ENCODE results near the gene MEI4.

The MEI4 gene

DNA sequence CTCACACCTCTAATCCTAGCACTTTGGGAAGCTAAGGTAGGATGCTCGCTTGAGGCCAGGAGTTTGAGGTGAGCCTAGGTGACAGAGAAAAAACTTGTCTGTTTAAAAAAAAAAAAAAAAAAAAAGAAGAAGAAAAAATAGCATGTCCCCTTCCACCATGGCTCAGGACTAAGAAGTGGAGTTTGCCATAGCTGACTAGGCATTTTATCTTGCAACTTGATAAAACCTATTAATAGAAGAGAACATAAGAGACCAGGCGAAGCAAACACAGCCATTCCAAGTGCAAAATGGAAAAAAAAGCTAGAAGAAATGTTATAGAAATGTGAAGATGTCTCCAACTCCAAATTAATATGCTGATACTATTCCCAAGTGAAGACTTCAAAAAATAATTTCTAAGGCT lies 277.5 kb downstream of the MEI4 start:
- no peak for DNase-seq (ENCODE audit: low read depth in 2 of 2, low spot score in 1 of 2)

DNA sequence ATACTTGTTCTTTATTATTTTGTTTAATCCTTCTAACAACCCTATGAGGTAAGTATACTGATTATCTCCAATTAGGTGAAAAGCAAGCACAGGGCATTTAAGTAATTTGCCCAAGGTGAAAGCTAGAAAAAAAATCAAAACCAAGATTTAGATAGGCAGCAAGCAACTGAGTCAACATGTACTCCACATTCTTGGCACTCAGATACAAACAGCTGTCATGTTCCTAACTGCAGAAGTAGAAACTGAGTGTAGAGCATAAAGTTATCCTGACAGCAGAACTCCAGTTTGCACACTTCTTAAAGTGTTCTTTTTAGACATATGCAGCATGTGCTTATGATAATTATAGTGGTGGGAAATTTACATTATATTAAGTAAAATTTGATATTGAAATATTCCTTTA lies 278.1 kb downstream of the MEI4 start:
- no peak for DNase-seq (ENCODE audit: low read depth in 2 of 2, low spot score in 1 of 2)

DNA sequence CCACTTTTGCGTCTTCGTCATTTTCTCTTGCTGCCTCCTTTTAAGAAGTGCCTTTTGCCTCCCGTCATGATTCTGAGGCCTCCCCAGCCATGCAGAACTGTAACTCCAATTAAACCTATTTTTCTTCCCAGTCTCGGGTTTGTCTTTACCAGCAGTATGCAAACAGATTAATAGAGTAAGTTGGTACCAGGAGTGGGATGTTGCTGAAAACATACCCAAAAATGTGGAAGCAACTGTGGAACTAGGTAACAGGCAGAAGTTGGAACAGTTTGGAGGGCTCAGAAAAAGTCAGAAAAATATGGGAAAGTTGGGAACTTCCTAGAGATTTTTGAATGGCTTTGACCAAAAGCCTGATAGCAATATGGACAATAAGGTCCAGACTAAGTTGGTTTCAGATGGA lies 309.2 kb downstream of the MEI4 start:
- DNase-seq (ENCODE audit: low read depth in 2 of 2, low spot score in 1 of 2): no peak

DNA sequence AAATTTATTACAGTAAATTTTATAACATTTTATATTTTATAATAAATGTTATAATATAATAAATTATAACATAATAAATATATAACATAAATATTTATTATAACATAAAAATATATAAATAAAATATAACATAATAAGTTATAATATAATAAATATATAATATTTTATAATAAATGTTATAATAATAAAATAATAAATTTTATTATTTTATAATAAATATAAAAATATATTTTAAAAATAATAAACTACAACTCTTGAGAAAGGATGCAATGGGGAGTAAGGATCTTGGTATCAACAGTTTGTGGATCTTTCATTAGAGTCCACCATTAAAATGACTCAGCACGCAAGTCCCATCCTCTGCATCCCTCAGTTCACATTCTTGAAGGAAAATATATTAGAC lies 312.6 kb downstream of the MEI4 start:
- no peak for DNase-seq (ENCODE audit: low read depth in 2 of 2, low spot score in 1 of 2)

DNA sequence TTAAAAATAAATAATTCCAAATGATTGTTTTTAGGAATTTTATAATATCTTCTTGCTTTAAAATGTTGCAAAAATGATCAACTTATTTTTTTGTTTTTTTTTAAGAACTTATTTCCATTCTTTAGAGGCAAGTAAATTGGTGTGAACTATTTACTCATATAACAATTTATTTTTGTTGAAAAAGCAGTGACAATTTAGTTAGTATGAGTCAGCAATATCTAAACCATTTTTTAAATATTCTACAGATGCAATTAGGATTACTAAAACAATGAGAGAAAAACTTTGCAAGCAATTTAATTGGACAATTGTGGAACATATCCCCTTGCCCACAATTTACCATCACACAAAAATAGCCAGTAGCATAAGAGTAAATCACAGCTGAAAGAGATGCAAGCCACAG lies 319.5 kb downstream of the MEI4 start:
- DNase-seq (ENCODE audit: low read depth in 2 of 2, low spot score in 1 of 2): no peak
